ENCODE data around the gene NCK1.

Gene NCK1

DNA sequence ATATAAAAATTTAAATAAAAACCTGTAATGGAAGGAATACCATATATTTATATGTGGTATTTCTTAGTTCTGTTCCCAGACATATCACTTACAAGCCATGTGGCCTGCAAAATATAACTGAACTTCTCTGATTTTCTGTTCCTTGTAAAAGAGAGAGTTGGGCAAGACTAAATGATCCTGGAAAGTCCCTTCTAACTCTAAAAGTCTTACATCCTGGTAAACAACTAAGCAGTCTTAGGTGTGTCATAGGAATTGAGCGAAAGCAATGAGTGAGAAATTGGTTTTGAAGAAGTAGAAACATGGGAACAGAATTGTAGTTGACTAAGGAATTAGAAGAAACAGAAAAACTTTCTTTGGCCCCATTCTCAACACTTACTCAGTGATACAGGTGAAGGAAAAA is 70.5 kb downstream of the NCK1 start:
- TF ChIP-seq, protein P1, sequence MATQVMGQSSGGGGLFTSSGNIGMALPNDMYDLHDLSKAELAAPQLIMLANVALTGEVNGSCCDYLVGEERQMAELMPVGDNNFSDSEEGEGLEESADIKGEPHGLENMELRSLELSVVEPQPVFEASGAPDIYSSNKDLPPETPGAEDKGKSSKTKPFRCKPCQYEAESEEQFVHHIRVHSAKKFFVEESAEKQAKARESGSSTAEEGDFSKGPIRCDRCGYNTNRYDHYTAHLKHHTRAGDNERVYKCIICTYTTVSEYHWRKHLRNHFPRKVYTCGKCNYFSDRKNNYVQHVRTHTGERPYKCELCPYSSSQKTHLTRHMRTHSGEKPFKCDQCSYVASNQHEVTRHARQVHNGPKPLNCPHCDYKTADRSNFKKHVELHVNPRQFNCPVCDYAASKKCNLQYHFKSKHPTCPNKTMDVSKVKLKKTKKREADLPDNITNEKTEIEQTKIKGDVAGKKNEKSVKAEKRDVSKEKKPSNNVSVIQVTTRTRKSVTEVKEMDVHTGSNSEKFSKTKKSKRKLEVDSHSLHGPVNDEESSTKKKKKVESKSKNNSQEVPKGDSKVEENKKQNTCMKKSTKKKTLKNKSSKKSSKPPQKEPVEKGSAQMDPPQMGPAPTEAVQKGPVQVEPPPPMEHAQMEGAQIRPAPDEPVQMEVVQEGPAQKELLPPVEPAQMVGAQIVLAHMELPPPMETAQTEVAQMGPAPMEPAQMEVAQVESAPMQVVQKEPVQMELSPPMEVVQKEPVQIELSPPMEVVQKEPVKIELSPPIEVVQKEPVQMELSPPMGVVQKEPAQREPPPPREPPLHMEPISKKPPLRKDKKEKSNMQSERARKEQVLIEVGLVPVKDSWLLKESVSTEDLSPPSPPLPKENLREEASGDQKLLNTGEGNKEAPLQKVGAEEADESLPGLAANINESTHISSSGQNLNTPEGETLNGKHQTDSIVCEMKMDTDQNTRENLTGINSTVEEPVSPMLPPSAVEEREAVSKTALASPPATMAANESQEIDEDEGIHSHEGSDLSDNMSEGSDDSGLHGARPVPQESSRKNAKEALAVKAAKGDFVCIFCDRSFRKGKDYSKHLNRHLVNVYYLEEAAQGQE (IDR thresholded peaks at IDR 0.05; ENCODE audit: insufficient read depth in 1 of 2, low read depth in 2 of 2, low read length in 2 of 2) = no peak
- no peak for TF ChIP-seq POLR2AphosphoS5 (IDR thresholded peaks at IDR 0.05; ENCODE audit: low read depth, low read length)
- TF ChIP-seq TAF1 (IDR thresholded peaks at IDR 0.05; ENCODE audit: borderline replicate concordance, insufficient read depth, low read length) = no peak
- no peak for TF ChIP-seq FOXP2 (optimal IDR thresholded peaks at IDR 0.05; ENCODE audit: borderline replicate concordance, extremely low read depth, extremely low read length, insufficient read depth)
- TF ChIP-seq SIN3A (IDR thresholded peaks at IDR 0.05; ENCODE audit: borderline replicate concordance, insufficient read depth, low read length) = no peak

- TF ChIP-seq, protein P1 (IDR thresholded peaks at IDR 0.05; ENCODE audit: insufficient read depth in 1 of 2, low read depth in 2 of 2, low read length in 2 of 2) = no peak
- no peak for TF ChIP-seq POLR2AphosphoS5 (IDR thresholded peaks at IDR 0.05; ENCODE audit: low read depth, low read length)
- no peak for TF ChIP-seq FOXP2 (optimal IDR thresholded peaks at IDR 0.05; ENCODE audit: borderline replicate concordance, extremely low read depth, extremely low read length, insufficient read depth)
- no peak for TF ChIP-seq TAF1 (IDR thresholded peaks at IDR 0.05; ENCODE audit: borderline replicate concordance, insufficient read depth, low read length)
- TF ChIP-seq SIN3A (IDR thresholded peaks at IDR 0.05; ENCODE audit: borderline replicate concordance, insufficient read depth, low read length) = no peak
Measured at GRCh38 chr3:136932978-136933772, 71.2 kb downstream of the NCK1 start.

- TF ChIP-seq TAF1 (IDR thresholded peaks at IDR 0.05; ENCODE audit: borderline replicate concordance, insufficient read depth, low read length) = no peak
- TF ChIP-seq POLR2AphosphoS5 (IDR thresholded peaks at IDR 0.05; ENCODE audit: low read depth, low read length) = no peak
Measured at GRCh38 chr3:136937175-136937574, 75.2 kb downstream of the NCK1 start.

DNA sequence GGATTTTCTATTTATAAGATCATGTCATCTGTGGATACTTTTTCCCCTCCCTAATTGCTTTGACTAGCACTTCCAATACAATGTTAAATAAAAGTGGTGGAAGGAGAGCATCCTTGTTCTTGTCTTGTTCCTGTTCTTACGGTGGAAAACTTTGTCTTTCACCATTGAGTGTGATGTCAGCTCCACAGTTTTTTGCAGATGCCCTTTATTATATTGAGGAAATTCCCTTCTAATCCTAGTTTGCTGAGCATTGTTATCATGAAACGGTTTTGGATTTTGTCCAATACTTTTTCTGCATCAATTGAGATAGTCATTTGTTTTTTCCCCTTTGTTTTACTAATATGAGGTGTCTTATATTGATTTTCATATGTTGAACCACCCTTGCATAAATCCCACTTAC is 75.8 kb downstream of the NCK1 start:
- TF ChIP-seq TAF1 (IDR thresholded peaks at IDR 0.05; ENCODE audit: borderline replicate concordance, insufficient read depth, low read length) = no peak
- TF ChIP-seq SIN3A (IDR thresholded peaks at IDR 0.05; ENCODE audit: borderline replicate concordance, insufficient read depth, low read length) = no peak
- TF ChIP-seq POLR2AphosphoS5 (IDR thresholded peaks at IDR 0.05; ENCODE audit: low read depth, low read length) = no peak
- TF ChIP-seq, protein P1 (IDR thresholded peaks at IDR 0.05; ENCODE audit: insufficient read depth in 1 of 2, low read depth in 2 of 2, low read length in 2 of 2) = no peak

- TF ChIP-seq POLR2AphosphoS5 (IDR thresholded peaks at IDR 0.05; ENCODE audit: low read depth, low read length) (no peak), TAF1 (IDR thresholded peaks at IDR 0.05; ENCODE audit: borderline replicate concordance, insufficient read depth, low read length) (no peak), SIN3A (IDR thresholded peaks at IDR 0.05; ENCODE audit: borderline replicate concordance, insufficient read depth, low read length) (no peak), FOXP2 (optimal IDR thresholded peaks at IDR 0.05; ENCODE audit: borderline replicate concordance, extremely low read depth, extremely low read length, insufficient read depth) (no peak)
- TF ChIP-seq, protein P1 (IDR thresholded peaks at IDR 0.05; ENCODE audit: insufficient read depth in 1 of 2, low read depth in 2 of 2, low read length in 2 of 2) = no peak
Measured at GRCh38 chr3:136938334-136938733, 76.3 kb downstream of the NCK1 start.
